NOMO-1 treated with dmso at 0.1 percent for 144 hours (cell line): ENCODE data around the gene IL23A.
A peak's percentile ranks its signal among the peaks of the same experiment; 100 is the strongest.

Experiments
- DNase-seq: peaks from one replicate; lab custom pipeline; 2025; ENCODE audit not compliant: unreplicated experiment; lab: John Stamatoyannopoulos, UW

The IL23A gene

DNA sequence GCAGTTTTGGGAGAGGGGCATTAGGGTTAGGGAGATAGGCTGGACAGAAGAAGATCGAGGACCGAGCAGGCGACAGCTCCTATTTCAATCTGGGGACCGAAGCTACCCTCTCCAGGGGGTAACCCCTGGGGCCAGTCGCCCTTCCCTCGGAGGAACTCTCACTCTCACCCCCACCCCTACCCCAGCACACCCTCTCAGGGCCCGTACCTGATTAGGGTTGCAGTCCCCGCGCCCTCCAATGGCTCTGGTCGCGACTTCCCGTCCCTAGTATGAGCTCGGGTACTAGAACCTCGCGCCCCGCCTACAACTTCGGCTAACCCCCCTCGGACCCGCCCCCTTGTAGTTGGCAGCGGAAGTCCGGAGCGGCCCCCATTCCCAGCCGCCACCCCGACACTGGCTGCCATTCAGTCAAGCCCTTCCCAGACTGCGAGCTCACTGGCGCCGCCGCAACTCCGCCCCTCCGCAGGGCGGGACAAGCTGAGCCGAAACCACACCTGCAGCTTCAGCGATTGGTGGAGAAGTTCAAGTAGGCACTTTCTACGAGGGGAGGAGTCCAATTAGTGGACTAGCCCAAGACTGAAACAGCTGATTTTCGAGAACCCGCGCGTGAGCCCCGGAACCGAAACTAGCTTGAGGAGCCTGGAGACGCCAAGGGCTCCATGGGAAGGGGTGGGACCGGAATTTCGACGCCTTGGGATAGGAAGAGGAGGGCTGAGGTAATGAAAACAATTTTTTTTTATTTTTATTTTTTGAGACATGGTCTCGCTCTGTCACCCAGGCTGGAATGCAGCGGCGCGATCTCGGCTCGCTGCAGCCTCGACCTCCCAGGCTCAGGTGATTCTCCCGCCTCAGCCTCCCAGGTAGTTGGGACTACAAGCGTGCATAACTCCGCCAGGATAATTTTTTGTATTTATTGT, 21.4 kb downstream of the IL23A start, which contains the start of gene STAT2:
Gene STAT2 (minus strand): TSS at position 257 of the 917 bp plus-strand sequence. CDS start 3,536 bp downstream, outside the sequence.
- DNase-seq, result peak; percentile 100

- no peak for DNase-seq
Measured at GRCh38 chr12:56361487-56362129, 22.9 kb downstream of the IL23A start.

DNA sequence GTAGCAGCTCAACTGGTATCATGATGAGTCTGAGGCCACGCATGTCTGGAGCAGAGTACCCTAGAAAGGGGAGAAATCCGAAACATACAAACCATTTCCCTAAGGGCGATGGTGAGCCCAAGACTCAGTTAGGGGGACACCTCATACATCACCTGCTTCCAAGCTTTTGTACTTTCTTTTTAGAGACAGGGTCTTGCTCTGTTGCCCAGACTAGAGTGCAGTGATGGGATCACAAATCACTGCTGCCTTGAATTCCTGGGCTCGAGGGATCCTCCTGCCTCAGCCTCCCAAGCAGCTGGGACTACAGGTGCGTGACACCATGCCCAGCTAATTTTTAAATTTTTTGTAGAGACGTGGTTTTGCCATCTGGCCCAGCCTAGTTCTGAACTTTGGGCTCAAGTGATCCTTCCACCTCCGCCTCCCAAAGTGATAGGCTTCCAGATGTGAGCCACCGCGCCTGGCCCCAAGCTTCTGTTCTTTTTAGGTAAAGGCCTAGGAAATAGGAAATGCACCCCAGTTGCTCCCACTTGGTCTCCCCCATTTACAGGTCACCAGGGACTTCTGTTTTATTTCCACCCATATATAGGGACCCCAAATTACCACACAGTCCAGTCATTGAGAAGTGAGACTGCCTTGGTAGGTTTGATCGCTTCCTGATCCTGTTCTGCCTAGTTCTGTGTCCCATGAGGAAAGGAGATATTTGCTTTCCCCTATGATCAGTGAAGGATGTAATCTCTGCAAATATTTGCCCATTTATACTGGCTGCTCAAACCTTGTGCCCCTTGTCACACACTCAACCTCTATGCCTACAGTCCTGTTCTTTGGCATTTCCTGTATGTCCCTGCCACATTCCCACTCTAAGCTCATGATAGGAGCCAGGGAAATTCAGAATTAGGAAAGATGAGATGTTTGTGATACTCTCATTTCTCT, 23.7 kb downstream of the IL23A start, which contains the start of gene APOF:
Gene APOF (minus strand): TSS at position 728 of the 930 bp plus-strand sequence. CDS start 112 bp downstream, at position 616.
- no peak for DNase-seq

DNA sequence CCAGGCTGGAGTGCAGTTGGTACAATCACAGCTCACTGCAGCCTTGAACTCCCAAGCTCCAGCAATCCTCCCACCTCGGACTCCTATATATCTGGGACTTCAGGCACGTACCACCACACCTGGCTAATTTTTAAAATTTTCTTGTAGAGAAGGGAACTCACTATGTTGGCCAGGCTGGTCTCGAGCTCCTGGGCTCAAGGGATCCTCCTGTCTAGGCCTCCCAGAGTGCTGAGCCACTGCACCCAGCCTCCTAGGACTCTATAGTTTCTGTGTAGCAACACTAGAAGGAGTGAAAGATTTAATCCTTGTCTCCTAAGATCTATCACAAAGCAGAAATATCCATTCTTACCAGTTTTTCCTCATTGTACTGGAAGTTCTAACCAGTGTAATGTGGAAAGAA, 28.3 kb downstream of the IL23A start:
- no peak for DNase-seq

DNA sequence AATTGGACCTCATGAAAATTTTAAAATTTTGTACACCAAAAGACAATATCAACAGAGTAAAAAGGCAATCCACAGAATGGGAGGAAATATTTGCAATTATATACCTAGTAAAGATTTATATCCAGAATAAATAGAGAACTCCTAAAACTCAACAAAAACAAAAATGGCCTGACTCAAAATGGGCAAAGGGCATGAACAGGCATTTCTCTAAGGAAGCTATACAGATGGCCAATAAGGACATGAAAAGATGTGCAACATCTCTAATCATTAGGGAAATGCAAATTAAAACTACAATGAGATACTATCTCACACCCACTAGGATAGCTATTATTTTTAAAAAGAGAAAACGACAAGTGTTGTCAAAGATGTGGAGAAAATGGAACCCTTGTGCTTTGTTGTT, 34.8 kb downstream of the IL23A start:
- no peak for DNase-seq

GRCh38 chr12:56374726-56375597, 36.3 kb downstream of the IL23A start:
- no peak for DNase-seq

- no peak for DNase-seq
Measured at GRCh38 chr12:56375598-56376434, 37.1 kb downstream of the IL23A start.

- no peak for DNase-seq
Measured at GRCh38 chr12:56377310-56377988, 38.8 kb downstream of the IL23A start.

DNA sequence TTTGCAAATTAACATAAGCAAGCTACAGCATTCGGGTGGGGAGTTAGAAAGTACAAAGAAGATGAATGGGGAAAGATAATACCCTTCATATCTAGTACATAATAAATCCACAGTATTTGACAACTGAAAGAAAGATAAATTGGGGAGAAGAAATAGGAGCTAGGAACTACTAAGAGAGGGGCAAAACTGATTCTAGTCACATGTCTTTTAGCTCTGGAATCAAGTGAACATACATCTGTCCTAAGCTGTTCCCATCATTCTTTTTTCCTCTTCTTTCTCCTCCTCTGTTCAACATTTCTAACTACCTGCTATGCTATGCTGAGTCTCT, 39.3 kb downstream of the IL23A start:
- DNase-seq, result no peak

- DNase-seq, result no peak
Measured at GRCh38 chr12:56382611-56383010, 43.9 kb downstream of the IL23A start.

- DNase-seq, result no peak
Measured at GRCh38 chr12:56385873-56386272, 47.2 kb downstream of the IL23A start.

DNA sequence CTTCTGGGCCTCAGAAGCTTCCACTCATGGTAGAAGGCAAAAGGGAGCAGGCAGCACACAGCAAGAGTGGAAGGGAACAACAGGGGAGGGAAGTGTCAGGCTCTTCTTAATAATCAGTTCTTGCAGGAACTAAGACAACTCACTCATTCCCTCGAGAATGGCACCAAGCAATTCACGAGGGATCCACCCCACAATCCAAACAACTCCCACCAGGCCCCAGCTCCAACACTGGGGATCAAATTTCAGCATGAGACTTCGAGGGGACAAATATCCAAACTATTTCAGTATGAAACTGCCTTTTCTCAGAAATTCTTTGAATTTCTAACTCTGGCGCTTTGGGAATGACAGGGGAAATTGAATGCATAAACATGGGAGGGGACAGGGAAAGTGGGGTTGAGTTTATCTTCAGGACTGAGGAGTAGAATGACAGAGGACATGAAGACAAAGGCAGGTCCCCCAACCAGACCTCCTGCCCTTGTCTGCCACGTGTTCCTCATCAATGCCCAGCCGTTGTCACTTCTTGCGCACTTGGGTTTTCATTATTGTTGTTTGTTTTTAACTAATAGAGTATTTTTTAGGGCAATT, 48.6 kb downstream of the IL23A start:
- no peak for DNase-seq

DNA sequence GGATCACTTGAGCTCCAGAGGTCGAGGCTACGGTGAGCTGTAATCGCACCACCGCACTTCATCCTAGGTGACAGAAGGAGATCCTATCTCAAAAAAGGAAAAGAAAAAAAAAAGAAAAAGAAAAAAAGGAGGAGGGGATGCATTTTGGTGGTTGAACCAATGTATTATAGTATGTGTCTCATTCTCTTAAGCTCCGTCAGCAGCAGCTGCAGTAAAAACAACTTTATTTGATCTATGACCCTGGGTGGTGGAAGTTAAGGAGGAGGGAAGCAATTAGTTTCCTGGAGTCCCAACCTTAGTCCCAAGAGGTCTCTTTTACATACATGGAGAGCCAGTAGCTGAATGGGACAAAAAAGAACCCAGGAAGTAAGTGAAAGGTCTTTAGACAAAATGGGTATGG, 50.7 kb downstream of the IL23A start:
- no peak for DNase-seq
